Neural cell (in vitro differentiated cells): ENCODE results near the gene FAM187B. TPM values are rescaled to one million over a fixed set of nuclear protein-coding genes. Genes with fewer than 3 reads are reported as not detected.
"Not testable (repeated sequence)": the region's sequence is repeated elsewhere in the genome, so short reads cannot be mapped to it uniquely, and the experiment has no call there.

ENCODE experiments used
- H2AFZ ChIP-seq: fragments of 200-600, 300-800 bp; sonication (generic), shearing (Covaris generic); 2 replicates; pipeline ENCODE4 v1.6.0; 2014; ENCODE audit warnings: low read depth, mild to moderate bottlenecking, antibody characterized with exemption, low read length, moderate library complexity
- H3F3A ChIP-seq: fragments of 200-600 bp; shearing (Covaris generic); 2 replicates; pipeline ENCODE4 v1.6.1; 2016; ENCODE audit warnings: mild to moderate bottlenecking, moderate library complexity, mixed read lengths, antibody characterized with exemption, low read length; ENCODE audit not compliant: insufficient read depth, poor library complexity, severe bottlenecking
- H3K27ac ChIP-seq: fragments of 200-600, 300-800 bp; sonication (generic), shearing (Covaris generic); 2 replicates; pipeline ENCODE4 v1.5.1; 2014; ENCODE audit warnings: mild to moderate bottlenecking, low read length, moderate library complexity
- H3K27me3 ChIP-seq: fragments of 300-800, 200-600 bp; sonication (generic), shearing (Covaris generic); 2 replicates; pipeline ENCODE4 v1.6.0; 2014; ENCODE audit warnings: mild to moderate bottlenecking, low read depth, low read length, moderate library complexity; ENCODE audit not compliant: insufficient read depth
- H3K36me3 ChIP-seq: fragments of 300-800, 200-600 bp; sonication (generic), shearing (Covaris generic); 2 replicates; pipeline ENCODE4 v1.5.1; 2014; ENCODE audit warnings: mild to moderate bottlenecking, antibody characterized with exemption, low read length, moderate library complexity; ENCODE audit not compliant: insufficient read depth
- H3K4me2 ChIP-seq: fragments of 300-800, 200-600 bp; sonication (generic), shearing (Covaris generic); 2 replicates; pipeline ENCODE4 v1.6.0; 2014; ENCODE audit warnings: mild to moderate bottlenecking, low read length
- H3K4me3 ChIP-seq: fragments of 300-800, 200-600 bp; sonication (generic), shearing (Covaris generic); 2 replicates; pipeline ENCODE4 v1.5.1; 2014; ENCODE audit warnings: mild to moderate bottlenecking, low read length, moderate library complexity
- H3K79me2 ChIP-seq: fragments of 200-600 bp; shearing (Covaris generic); replicated peaks from 2 replicates; pipeline ENCODE4 v1.6.0; 2014; ENCODE audit warnings: mild to moderate bottlenecking, low read length, moderate library complexity; ENCODE audit not compliant: insufficient read depth
- H3K9ac ChIP-seq: fragments of 300-800, 200-600 bp; sonication (generic), shearing (Covaris generic); 2 replicates; pipeline ENCODE4 v1.6.1; 2016; ENCODE audit warnings: mild to moderate bottlenecking, low read length, mixed read lengths
- H3K9me2 ChIP-seq: fragments of 200-600 bp; shearing (Covaris generic); 2 replicates; pipeline ENCODE4 v1.6.1; 2016; ENCODE audit warnings: mild to moderate bottlenecking, low read length, mixed read lengths; ENCODE audit not compliant: insufficient read depth
- H3K9me3 ChIP-seq: fragments of 200-600, 300-800 bp; sonication (generic), shearing (Covaris generic); 2 replicates; pipeline ENCODE4 v1.6.1; 2016; ENCODE audit warnings: mild to moderate bottlenecking, mixed run types, low read length, moderate library complexity, mixed read lengths
- H4K20me1 ChIP-seq: fragments of 200-600 bp; shearing (Covaris generic); 2 replicates; pipeline ENCODE4 v1.6.1; 2016; ENCODE audit warnings: mild to moderate bottlenecking, mixed run types; ENCODE audit not compliant: insufficient read depth
- CTCF ChIP-seq: fragments of 450-650 bp; IDR thresholded peaks from 2 replicates; pipeline ENCODE4 v1.5.1; 2014; ENCODE audit warnings: antibody characterized with exemption, mild to moderate bottlenecking, moderate library complexity; ENCODE audit not compliant: poor library complexity, severe bottlenecking
- EP300 ChIP-seq: fragments of 450-650 bp; conservative IDR thresholded peaks from 2 replicates; pipeline ENCODE4 v1.6.1; 2014; ENCODE audit warnings: antibody characterized with exemption, mild to moderate bottlenecking, moderate library complexity; ENCODE audit not compliant: poor library complexity, severe bottlenecking
- EZH2 ChIP-seq: fragments of 200-600, 300-800 bp; shearing (Covaris generic), sonication (generic); IDR thresholded peaks from 2 replicates; pipeline ENCODE4 v1.6.1; 2014; ENCODE audit warnings: antibody characterized with exemption, low read length, borderline replicate concordance, mild to moderate bottlenecking; ENCODE audit not compliant: insufficient read depth, poor library complexity, severe bottlenecking
- MXI1 ChIP-seq: fragments of 450-650 bp; conservative IDR thresholded peaks from 2 replicates; pipeline ENCODE4 v1.6.1; 2014; ENCODE audit warnings: antibody characterized with exemption, mild to moderate bottlenecking; ENCODE audit not compliant: poor library complexity, severe bottlenecking
- POLR2AphosphoS5 ChIP-seq: IDR thresholded peaks from 2 replicates; pipeline ENCODE4 v1.6.1; 2012
- RAD21 ChIP-seq: fragments of 450-650 bp; conservative IDR thresholded peaks from 2 replicates; pipeline ENCODE4 v1.6.1; 2014; ENCODE audit warnings: antibody characterized with exemption, mild to moderate bottlenecking, moderate library complexity
- SMC3 ChIP-seq: fragments of 450-650 bp; conservative IDR thresholded peaks from 2 replicates; pipeline ENCODE4 v1.6.1; 2014; ENCODE audit warnings: antibody characterized with exemption, mild to moderate bottlenecking, moderate library complexity; ENCODE audit not compliant: poor library complexity
- TAF1 ChIP-seq: IDR thresholded peaks from 2 replicates; pipeline ENCODE4 v1.6.1; 2012; ENCODE audit warnings: low read depth
- polyA plus RNA-seq: library from polyadenylated mRNA; depleted of rRNA; stranded (reverse); fragments of >200 nt; gene quantifications from 2 replicates; pipeline ENCODE4 v1.2.3, GENCODE V29; 2014
- TF ChIP-seq, protein P1 (sequence below): IDR thresholded peaks from 2 replicates; pipeline ENCODE4 v1.6.1; 2012; ENCODE audit warnings: borderline replicate concordance

FAM187B gene
- polyA plus RNA-seq, 1 donor from 2014 or later, result not detected

DNA sequence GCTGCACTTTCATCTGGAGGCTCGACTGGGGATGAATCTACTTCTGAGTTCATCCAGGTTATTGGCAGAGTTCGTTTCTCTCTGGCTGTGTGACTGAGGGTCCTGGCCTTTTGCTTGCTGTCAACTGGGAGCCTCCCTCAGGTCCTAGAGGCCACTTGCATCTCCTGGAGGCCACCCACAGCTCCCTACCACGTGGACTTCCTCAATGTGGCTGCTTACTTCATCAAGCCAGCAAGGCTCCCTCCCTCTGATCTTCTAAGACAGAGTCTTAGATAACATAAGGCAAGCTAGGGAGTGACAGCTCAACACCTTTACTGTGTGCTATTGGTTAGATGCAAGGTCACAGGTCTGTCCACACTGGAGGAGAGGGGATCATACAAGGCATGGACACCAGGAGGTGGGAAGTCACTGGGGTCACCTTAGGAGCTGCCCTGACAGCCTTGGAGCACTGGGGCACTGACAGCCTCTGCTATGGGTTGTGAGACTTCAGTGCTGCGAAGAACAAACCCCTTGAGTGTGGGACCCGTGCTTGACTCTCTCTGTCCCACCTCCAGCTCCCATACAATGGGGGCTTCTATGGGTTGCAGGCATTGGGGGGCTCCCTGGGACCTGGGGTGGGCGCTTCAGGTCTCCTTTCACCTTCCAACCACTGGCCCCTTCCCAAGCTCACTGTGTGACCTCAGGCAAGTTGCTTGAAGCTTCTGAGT is 5.3 kb downstream of the FAM187B start (continued):
- TF ChIP-seq EP300, result no peak
- no peak for TF ChIP-seq EZH2

DNA sequence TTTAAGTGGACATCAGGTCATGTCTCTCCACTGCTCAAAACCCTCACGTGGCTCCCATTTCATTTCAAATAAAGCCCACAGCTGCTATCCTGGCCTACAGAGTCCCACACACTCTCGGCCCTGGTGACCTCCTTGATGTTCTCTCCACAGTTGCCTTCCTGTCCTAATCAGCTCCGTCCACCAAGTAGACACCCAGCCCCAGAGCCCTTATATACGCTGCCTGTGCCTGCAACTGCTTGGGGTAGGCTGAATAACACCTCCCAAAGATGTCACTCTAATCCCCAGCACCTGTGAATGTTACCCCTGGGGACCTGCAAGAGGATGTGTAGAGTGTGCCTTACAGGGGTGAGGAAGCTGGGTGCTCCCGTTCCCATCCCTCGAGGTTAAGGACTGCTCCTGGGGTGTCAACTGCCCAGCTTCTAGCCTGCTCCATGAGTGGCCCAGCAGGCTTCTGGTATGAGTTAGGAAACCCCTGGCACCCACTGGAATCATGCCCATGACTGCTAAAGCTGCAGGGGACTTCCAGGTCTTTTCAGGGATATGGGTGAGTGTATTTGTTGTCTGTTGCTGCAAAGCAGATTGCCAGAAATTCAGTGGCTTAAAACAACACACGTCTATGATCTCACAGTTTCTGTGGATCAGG is 6.0 kb downstream of the FAM187B start:
- Histone ChIP-seq H4K20me1 (no peaks in the 10 kb centered on the region), H3K9me3 (no peaks in the 10 kb centered on the region), H3K27me3 (no peaks in the 10 kb centered on the region), H3K79me2 (no peaks in the 10 kb centered on the region), H3F3A (no peaks in the 10 kb centered on the region), H3K9me2 (no peaks in the 10 kb centered on the region), H3K4me2 (no peak overlapping the region), H3K36me3 (no peaks in the 10 kb centered on the region), H3K9ac (no peak overlapping the region), H3K27ac (no peak overlapping the region), H3K4me3 (no peak overlapping the region), H2AFZ (no peak overlapping the region)
- TF ChIP-seq, protein P1, sequence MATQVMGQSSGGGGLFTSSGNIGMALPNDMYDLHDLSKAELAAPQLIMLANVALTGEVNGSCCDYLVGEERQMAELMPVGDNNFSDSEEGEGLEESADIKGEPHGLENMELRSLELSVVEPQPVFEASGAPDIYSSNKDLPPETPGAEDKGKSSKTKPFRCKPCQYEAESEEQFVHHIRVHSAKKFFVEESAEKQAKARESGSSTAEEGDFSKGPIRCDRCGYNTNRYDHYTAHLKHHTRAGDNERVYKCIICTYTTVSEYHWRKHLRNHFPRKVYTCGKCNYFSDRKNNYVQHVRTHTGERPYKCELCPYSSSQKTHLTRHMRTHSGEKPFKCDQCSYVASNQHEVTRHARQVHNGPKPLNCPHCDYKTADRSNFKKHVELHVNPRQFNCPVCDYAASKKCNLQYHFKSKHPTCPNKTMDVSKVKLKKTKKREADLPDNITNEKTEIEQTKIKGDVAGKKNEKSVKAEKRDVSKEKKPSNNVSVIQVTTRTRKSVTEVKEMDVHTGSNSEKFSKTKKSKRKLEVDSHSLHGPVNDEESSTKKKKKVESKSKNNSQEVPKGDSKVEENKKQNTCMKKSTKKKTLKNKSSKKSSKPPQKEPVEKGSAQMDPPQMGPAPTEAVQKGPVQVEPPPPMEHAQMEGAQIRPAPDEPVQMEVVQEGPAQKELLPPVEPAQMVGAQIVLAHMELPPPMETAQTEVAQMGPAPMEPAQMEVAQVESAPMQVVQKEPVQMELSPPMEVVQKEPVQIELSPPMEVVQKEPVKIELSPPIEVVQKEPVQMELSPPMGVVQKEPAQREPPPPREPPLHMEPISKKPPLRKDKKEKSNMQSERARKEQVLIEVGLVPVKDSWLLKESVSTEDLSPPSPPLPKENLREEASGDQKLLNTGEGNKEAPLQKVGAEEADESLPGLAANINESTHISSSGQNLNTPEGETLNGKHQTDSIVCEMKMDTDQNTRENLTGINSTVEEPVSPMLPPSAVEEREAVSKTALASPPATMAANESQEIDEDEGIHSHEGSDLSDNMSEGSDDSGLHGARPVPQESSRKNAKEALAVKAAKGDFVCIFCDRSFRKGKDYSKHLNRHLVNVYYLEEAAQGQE, result no peak
- TF ChIP-seq POLR2AphosphoS5, result no peak
- no peak for TF ChIP-seq SMC3
- no peak for TF ChIP-seq EZH2
- TF ChIP-seq CTCF, result no peak
- TF ChIP-seq MXI1, result no peak
- TF ChIP-seq TAF1, result no peak
- TF ChIP-seq RAD21, result no peak
- TF ChIP-seq EP300, result no peak

DNA sequence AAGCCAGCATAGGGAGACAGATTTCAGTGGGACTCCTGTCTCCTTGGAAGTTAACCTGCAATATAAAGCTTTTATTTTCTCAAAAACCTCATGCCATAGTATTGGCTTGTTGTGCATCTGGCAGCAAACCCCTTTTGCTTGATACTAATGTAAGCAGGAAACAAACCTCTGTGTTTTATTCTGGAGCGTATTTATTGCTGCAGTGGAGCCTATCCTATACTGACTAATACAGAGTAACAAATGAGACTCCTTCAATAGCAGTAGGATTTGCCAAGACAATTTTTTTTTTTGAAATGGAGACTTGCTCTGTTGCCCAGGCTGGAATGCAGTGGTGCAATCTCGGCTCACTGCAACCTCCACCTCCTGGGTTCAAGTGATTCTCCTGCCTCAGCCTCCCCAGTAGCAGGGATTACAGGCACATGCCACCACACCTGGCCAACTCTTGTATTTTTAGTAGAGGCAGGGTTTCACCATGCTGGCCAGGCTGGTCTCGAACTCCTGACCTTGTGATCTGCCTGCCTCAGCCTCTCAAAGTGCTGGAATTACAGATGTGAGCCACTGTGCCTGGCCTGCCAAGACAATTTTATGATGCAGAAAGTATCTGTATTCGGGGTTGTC is 7.5 kb downstream of the FAM187B start:
- not testable (repeated sequence) for H2AFZ ChIP-seq, H3K4me3 ChIP-seq, H3F3A ChIP-seq, H3K36me3 ChIP-seq, H3K27me3 ChIP-seq, H4K20me1 ChIP-seq, H3K27ac ChIP-seq, H3K9ac ChIP-seq, H3K79me2 ChIP-seq, H3K9me3 ChIP-seq, H3K9me2 ChIP-seq, H3K4me2 ChIP-seq
